NB4 (cell line): ENCODE results near the gene PSMB5.

ENCODE experiments used
- TF ChIP-seq, protein P1 (sequence below): IDR thresholded peaks from one replicate; pipeline ENCODE4 v1.5.1; 2012; ENCODE audit warnings: low read depth, low read length
- TF ChIP-seq, protein P2 (sequence below): IDR thresholded peaks from 2 replicates; pipeline ENCODE4 v1.6.1; 2011; ENCODE audit warnings: low read depth, low read length

DNA sequence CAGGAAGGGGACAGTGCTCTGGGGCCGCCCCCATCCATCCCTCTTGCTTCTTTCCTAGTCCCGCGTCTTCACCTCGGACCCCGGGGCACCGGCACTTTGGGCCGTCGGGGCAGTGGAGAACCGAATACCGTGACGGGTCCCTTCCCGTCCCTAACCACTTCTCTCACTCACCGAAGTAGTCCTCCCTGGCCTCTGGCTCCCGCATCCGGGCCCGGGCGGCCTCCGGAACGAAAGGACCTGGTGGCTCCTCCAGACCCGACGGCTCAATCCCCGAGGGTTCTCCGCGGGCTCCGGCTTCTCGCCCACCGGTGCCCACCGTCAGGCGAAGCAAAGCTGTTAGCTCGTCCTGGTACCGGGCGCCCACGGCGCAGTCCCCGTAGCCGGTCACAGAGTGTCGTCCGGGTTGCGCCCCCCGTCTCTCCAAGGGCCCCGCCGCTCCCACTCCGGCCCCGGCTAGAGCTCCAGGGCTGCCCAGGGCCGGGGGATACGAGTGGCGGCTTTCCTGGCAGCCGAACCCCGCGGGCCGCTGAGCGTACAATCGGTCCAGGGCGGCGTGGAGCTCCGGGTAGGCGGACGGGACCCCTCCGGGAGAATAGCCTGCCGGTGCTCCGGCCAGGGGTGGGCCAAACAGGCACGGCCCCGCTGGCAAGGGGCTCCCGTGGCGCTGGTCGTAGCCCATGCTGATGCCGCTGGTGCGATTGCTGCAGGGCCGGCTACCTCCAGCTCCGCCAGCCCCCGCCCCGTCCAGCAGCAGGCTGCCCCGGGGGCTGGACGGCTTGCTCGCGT lies 53.4 kb downstream of the PSMB5 start:
- TF ChIP-seq, protein P1, sequence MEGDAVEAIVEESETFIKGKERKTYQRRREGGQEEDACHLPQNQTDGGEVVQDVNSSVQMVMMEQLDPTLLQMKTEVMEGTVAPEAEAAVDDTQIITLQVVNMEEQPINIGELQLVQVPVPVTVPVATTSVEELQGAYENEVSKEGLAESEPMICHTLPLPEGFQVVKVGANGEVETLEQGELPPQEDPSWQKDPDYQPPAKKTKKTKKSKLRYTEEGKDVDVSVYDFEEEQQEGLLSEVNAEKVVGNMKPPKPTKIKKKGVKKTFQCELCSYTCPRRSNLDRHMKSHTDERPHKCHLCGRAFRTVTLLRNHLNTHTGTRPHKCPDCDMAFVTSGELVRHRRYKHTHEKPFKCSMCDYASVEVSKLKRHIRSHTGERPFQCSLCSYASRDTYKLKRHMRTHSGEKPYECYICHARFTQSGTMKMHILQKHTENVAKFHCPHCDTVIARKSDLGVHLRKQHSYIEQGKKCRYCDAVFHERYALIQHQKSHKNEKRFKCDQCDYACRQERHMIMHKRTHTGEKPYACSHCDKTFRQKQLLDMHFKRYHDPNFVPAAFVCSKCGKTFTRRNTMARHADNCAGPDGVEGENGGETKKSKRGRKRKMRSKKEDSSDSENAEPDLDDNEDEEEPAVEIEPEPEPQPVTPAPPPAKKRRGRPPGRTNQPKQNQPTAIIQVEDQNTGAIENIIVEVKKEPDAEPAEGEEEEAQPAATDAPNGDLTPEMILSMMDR, result no peak
- TF ChIP-seq, protein P2, sequence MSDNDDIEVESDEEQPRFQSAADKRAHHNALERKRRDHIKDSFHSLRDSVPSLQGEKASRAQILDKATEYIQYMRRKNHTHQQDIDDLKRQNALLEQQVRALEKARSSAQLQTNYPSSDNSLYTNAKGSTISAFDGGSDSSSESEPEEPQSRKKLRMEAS, result no peak
